ENCODE data around the gene HOXC13. TPM values are rescaled to one million over a fixed set of nuclear protein-coding genes. Genes with fewer than 3 reads are reported as not detected.

HOXC13 gene
- total RNA-seq, 1 experiment from 2014 or later, result 93.5 TPM

DNA sequence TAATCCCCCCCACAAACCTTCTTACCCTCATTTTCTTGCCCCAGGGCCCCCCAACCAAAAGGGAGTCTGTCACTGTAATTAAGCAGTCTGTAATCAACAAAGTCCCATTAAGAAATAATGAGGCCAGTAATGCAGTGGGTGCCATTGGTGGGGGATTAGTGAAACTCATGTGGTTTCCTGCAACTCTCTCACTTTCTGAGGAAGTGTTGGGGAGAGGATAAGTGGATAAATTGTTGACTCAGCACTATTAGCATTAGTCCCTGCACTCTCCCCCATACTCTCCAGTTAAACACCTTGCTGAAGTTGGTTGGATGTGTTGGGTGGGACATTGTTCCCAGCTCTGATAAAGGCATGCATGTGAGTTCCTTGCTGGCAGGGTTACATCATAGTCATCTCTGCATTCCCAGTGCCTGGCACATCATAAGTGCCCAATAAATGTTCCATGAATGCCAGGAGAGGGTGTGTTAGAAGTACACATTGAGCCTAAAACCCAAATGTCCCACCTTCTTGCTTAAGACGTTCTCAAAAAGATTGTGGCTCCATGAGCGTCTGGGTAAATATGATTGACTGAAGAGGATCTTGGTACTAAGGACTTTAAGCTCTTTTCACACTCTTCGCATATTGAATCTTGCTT is 45.8 kb upstream of the HOXC13 start:
- TF ChIP-seq, protein P1, sequence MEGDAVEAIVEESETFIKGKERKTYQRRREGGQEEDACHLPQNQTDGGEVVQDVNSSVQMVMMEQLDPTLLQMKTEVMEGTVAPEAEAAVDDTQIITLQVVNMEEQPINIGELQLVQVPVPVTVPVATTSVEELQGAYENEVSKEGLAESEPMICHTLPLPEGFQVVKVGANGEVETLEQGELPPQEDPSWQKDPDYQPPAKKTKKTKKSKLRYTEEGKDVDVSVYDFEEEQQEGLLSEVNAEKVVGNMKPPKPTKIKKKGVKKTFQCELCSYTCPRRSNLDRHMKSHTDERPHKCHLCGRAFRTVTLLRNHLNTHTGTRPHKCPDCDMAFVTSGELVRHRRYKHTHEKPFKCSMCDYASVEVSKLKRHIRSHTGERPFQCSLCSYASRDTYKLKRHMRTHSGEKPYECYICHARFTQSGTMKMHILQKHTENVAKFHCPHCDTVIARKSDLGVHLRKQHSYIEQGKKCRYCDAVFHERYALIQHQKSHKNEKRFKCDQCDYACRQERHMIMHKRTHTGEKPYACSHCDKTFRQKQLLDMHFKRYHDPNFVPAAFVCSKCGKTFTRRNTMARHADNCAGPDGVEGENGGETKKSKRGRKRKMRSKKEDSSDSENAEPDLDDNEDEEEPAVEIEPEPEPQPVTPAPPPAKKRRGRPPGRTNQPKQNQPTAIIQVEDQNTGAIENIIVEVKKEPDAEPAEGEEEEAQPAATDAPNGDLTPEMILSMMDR (IDR thresholded peaks at IDR 0.05), result no peak
- TF ChIP-seq SIN3A (IDR thresholded peaks at IDR 0.05; ENCODE audit: borderline replicate concordance, insufficient read depth, low read depth, low read length) (no peak), TCF7L2 (IDR thresholded peaks at IDR 0.05; ENCODE audit: low read depth, low read length) (no peak), POLR2AphosphoS5 (IDR thresholded peaks at IDR 0.05; ENCODE audit: low read depth, low read length) (no peak)
- TF ChIP-seq, protein P2, sequence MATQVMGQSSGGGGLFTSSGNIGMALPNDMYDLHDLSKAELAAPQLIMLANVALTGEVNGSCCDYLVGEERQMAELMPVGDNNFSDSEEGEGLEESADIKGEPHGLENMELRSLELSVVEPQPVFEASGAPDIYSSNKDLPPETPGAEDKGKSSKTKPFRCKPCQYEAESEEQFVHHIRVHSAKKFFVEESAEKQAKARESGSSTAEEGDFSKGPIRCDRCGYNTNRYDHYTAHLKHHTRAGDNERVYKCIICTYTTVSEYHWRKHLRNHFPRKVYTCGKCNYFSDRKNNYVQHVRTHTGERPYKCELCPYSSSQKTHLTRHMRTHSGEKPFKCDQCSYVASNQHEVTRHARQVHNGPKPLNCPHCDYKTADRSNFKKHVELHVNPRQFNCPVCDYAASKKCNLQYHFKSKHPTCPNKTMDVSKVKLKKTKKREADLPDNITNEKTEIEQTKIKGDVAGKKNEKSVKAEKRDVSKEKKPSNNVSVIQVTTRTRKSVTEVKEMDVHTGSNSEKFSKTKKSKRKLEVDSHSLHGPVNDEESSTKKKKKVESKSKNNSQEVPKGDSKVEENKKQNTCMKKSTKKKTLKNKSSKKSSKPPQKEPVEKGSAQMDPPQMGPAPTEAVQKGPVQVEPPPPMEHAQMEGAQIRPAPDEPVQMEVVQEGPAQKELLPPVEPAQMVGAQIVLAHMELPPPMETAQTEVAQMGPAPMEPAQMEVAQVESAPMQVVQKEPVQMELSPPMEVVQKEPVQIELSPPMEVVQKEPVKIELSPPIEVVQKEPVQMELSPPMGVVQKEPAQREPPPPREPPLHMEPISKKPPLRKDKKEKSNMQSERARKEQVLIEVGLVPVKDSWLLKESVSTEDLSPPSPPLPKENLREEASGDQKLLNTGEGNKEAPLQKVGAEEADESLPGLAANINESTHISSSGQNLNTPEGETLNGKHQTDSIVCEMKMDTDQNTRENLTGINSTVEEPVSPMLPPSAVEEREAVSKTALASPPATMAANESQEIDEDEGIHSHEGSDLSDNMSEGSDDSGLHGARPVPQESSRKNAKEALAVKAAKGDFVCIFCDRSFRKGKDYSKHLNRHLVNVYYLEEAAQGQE (IDR thresholded peaks at IDR 0.05; ENCODE audit: insufficient read depth in 1 of 2, low read depth in 2 of 2, low read length in 1 of 2), result no peak
- in situ Hi-C loops (cut with HindIII; ENCODE audit: low pct_unique_long_range_greater_than_20kb, low sequenced_read_pairs), result no loop called here

DNA sequence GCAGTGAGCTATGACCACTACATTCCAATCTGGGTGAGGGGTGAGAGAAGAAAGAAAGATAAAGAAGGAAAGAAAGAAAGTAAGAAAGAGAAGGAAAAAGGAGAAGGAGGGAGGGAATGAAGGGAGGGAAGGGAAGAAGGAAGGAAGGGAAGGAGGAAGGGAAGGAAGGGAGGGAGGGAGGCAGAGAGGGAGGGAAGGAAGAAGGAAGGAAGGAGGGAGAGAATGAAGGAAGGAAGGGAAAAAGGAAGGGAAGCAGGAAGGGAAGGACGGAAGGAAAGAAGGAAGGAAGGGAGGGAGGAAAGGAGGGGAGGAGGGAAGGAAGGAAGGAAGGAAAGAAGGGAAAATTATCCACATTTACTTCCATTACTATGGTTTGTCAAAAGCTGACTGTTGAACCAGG is 39.4 kb upstream of the HOXC13 start:
- in situ Hi-C loops (cut with HindIII; ENCODE audit: low pct_unique_long_range_greater_than_20kb, low sequenced_read_pairs) (no loop called here), intact Hi-C loops (cut with micrococcal nuclease; ENCODE audit: unreplicated experiment) (no loop called here)
- POLR2A ChIA-PET, result no interaction called here
- BruUV-seq (replicated peaks), result no TSS peak
- DNase-seq (ENCODE audit: low read depth, low spot score) (no peak), ATAC-seq (no peak)
- no peaks in the 10 kb centered on the region for H3K27me3 ChIP-seq (ENCODE audit: control insufficient read depth, insufficient read depth, low read length)
- H3K36me3 ChIP-seq (ENCODE audit: control insufficient read depth, insufficient read depth, low read length), result no peaks in the 10 kb centered on the region
- TF ChIP-seq, protein P1 (IDR thresholded peaks at IDR 0.05), result no peak
- TF ChIP-seq SIN3A (IDR thresholded peaks at IDR 0.05; ENCODE audit: borderline replicate concordance, insufficient read depth, low read depth, low read length) (no peak), TCF7L2 (IDR thresholded peaks at IDR 0.05; ENCODE audit: low read depth, low read length) (no peak), POLR2AphosphoS5 (IDR thresholded peaks at IDR 0.05; ENCODE audit: low read depth, low read length) (no peak)
- TF ChIP-seq, protein P2 (IDR thresholded peaks at IDR 0.05; ENCODE audit: insufficient read depth in 1 of 2, low read depth in 2 of 2, low read length in 1 of 2), result no peak
- H3K4me1 ChIP-seq (ENCODE audit: control insufficient read depth, insufficient read depth, low read length), result no peaks in the 10 kb centered on the region
- no peak overlapping the region for H3K27ac ChIP-seq (ENCODE audit: low read length)
- H3K4me3 ChIP-seq (ENCODE audit: low read depth in 2 of 2, low read length in 2 of 2), result no peak overlapping the region
- CTCF ChIA-PET, result interaction anchor here (0.7 kb wide), 1 partner anchor 50 kb away, joined by 12 read pairs; no protein-coding TSS in a partner anchor
- H3K9me3 ChIP-seq (ENCODE audit: control insufficient read depth, insufficient read depth, low read depth, low read length), result no peaks in the 10 kb centered on the region

More for the DNA sequence above, 45.8 kb upstream of the HOXC13 start:
- CTCF ChIA-PET, result no interaction called here
- Histone ChIP-seq H3K27ac (ENCODE audit: low read length) (no peak overlapping the region), H3K4me3 (ENCODE audit: low read depth in 2 of 2, low read length in 2 of 2) (no peak overlapping the region), H3K36me3 (ENCODE audit: control insufficient read depth, insufficient read depth, low read length) (no peaks in the 10 kb centered on the region), H3K4me1 (ENCODE audit: control insufficient read depth, insufficient read depth, low read length) (no peaks in the 10 kb centered on the region), H3K27me3 (ENCODE audit: control insufficient read depth, insufficient read depth, low read length) (no peaks in the 10 kb centered on the region), H3K9me3 (ENCODE audit: control insufficient read depth, insufficient read depth, low read depth, low read length) (no peaks in the 10 kb centered on the region)
- DNase-seq (ENCODE audit: low read depth, low spot score) (no peak), ATAC-seq (no peak)
- POLR2A ChIA-PET, result interaction anchor here (0.6 kb wide), 1 partner anchor 166 kb away, joined by 7 read pairs; no protein-coding TSS in a partner anchor
- intact Hi-C loops (cut with micrococcal nuclease; ENCODE audit: unreplicated experiment), result no loop called here
- no TSS peak for BruUV-seq (replicated peaks)

Measured in Panc1 (cell line).